H1 (cell line): ENCODE data around the gene TTC5. TPM values are rescaled to one million over a fixed set of nuclear protein-coding genes. Genes with fewer than 3 reads are reported as not detected.
A peak's percentile ranks its signal among the peaks of the same experiment; 100 is the strongest.

Experiments used
- CTCF ChIA-PET: fragments of 300-600 bp; sonication (Branson Sonifier 250); formaldehyde crosslinking; loops from one replicate; lab custom pipeline; 2021; ENCODE audit not compliant: partially characterized antibody; lab: Charles Lee
- POLR2A ChIA-PET: fragments of 300-600 bp; sonication (Branson Sonifier 250); formaldehyde crosslinking; loops from one replicate; lab custom pipeline; 2021; ENCODE audit warnings: inconsistent platforms; ENCODE audit not compliant: partially characterized antibody; lab: Charles Lee
- DNase-seq, 2 experiments: peaks; one replicate each; pipeline versions ENCODE4 v3.0.0 to v3.0.0-alpha.2; 2010 to 2022; ENCODE audit warnings: low spot score in 2 of 2, low read depth in 1 of 2, mixed read lengths in 1 of 2
- FAIRE-seq: peaks from 2 replicates; lab custom pipeline; 2011; peaks lifted over from hg19 to GRCh38; lab: Jason Lieb, UNC
- H2AFZ ChIP-seq: 2 replicates; pipeline ENCODE4 v1.8.1; 2012; ENCODE audit warnings: low read length, inconsistent platforms
- H2AK5ac ChIP-seq: 2 replicates; pipeline ENCODE4 v1.6.1; 2013; ENCODE audit warnings: low read depth, low read length
- H2BK120ac ChIP-seq: replicated peaks from 2 replicates; pipeline ENCODE3; 2013; ENCODE audit warnings: low read depth, low read length, inconsistent platforms
- H2BK12ac ChIP-seq: 2 replicates; pipeline ENCODE4 v1.6.1; 2013; ENCODE audit warnings: low read depth, low read length
- H2BK15ac ChIP-seq: 2 replicates; pipeline ENCODE4 v1.6.1; 2013; ENCODE audit warnings: low read length
- H2BK20ac ChIP-seq: 2 replicates; pipeline ENCODE4 v1.6.1; 2013; ENCODE audit warnings: low read length
- H2BK5ac ChIP-seq: 2 replicates; pipeline ENCODE4 v1.6.1; 2013; ENCODE audit warnings: low read depth, low read length
- H3K14ac ChIP-seq: 2 replicates; pipeline ENCODE4 v1.6.1; 2013; ENCODE audit warnings: inconsistent platforms; ENCODE audit not compliant: insufficient read length
- H3K18ac ChIP-seq: 2 replicates; pipeline ENCODE4 v1.6.1; 2013; ENCODE audit warnings: low read length; ENCODE audit errors: extremely low read depth
- H3K23ac ChIP-seq: 2 replicates; pipeline ENCODE4 v1.6.1; 2013; ENCODE audit warnings: inconsistent platforms; ENCODE audit not compliant: insufficient read length
- H3K23me2 ChIP-seq: 2 replicates; pipeline ENCODE4 v1.6.1; 2013; ENCODE audit warnings: low read depth, low read length
- H3K27ac ChIP-seq: 2 replicates; pipeline ENCODE4 v1.6.1; 2011; ENCODE audit warnings: low read depth, low read length, inconsistent platforms
- H3K27me3 ChIP-seq, 4 experiments: replicated peaks in 1 of 4; 1 replicate in 1 of 4; 2 replicates in 3 of 4; pipeline versions ENCODE4 v1.6.1 to v1.8.1; 2011 to 2013; ENCODE audit warnings: low read length in 3 of 4, mild to moderate bottlenecking in 3 of 4, inconsistent platforms in 2 of 4, mixed read lengths in 2 of 4, moderate library complexity in 1 of 4; ENCODE audit not compliant: control insufficient read depth in 3 of 4, insufficient read depth in 3 of 4; ENCODE audit errors: extremely low read depth in 1 of 4
- H3K36me3 ChIP-seq, 4 experiments: 2 replicates each; pipeline versions ENCODE4 v1.6.1 to v1.8.1; 2011 to 2013; ENCODE audit warnings: mild to moderate bottlenecking in 4 of 4, low read length in 3 of 4, moderate library complexity in 2 of 4, control low read depth in 1 of 4, inconsistent platforms in 1 of 4; ENCODE audit not compliant: insufficient read depth in 4 of 4, control insufficient read depth in 2 of 4
- H3K4ac ChIP-seq: replicated peaks from 2 replicates; pipeline ENCODE3; 2013; ENCODE audit warnings: low read length, low read depth, mixed read lengths, inconsistent platforms; ENCODE audit not compliant: insufficient read length
- H3K4me1 ChIP-seq, 4 experiments: replicated peaks in 1 of 4; 1 replicate in 1 of 4; 2 replicates in 3 of 4; pipeline versions ENCODE4 v1.6.1 to v1.8.1; 2011 to 2013; ENCODE audit warnings: low read length in 3 of 4, inconsistent platforms in 2 of 4, mixed read lengths in 1 of 4; ENCODE audit not compliant: insufficient read depth in 4 of 4, control insufficient read depth in 3 of 4
- H3K4me2 ChIP-seq, 2 experiments: 2 replicates each; pipeline versions ENCODE4 v1.6.1 to v1.8.1; 2011 to 2013; ENCODE audit warnings: low read depth in 2 of 2, low read length in 2 of 2, control low read depth in 1 of 2, inconsistent platforms in 1 of 2, mild to moderate bottlenecking in 1 of 2; ENCODE audit not compliant: insufficient read depth in 1 of 2
- H3K4me3 ChIP-seq, 4 experiments: fragments of 200-600, 300-600 bp in 1 of 4; sonication (generic), shearing (Covaris generic), sonication (Bioruptor Twin) in 1 of 4; 2 replicates each; pipeline versions ENCODE4 v1.5.1 to v1.8.1; 2011 to 2016; ENCODE audit warnings: low read length in 4 of 4, low read depth in 3 of 4, control low read depth in 2 of 4, inconsistent platforms in 2 of 4, mild to moderate bottlenecking in 2 of 4, mixed read lengths in 1 of 4, moderate library complexity in 1 of 4; ENCODE audit not compliant: insufficient read depth in 2 of 4; ENCODE audit errors: extremely low read depth in 1 of 4
- H3K56ac ChIP-seq: replicated peaks from 2 replicates; pipeline ENCODE3; 2013; ENCODE audit warnings: low read depth, mild to moderate bottlenecking, mixed read lengths, low read length, inconsistent platforms; ENCODE audit not compliant: insufficient read length
- H3K79me1 ChIP-seq: 2 replicates; pipeline ENCODE4 v1.6.1; 2013; ENCODE audit warnings: low read depth, low read length, control low read depth
- H3K79me2 ChIP-seq, 2 experiments: 2 replicates each; pipeline versions ENCODE4 v1.6.1 to v1.8.1; 2012 to 2013; ENCODE audit warnings: low read length in 2 of 2, mild to moderate bottlenecking in 2 of 2, inconsistent platforms in 1 of 2; ENCODE audit not compliant: insufficient read depth in 2 of 2, control insufficient read depth in 1 of 2
- H3K9ac ChIP-seq, 4 experiments: replicated peaks in 1 of 4; 1 replicate in 1 of 4; 2 replicates in 3 of 4; pipeline versions ENCODE4 v1.6.1 to v1.8.1; 2011 to 2013; ENCODE audit warnings: low read depth in 3 of 4, low read length in 3 of 4, control low read depth in 2 of 4, mild to moderate bottlenecking in 2 of 4, moderate library complexity in 2 of 4, inconsistent platforms in 1 of 4; ENCODE audit errors: extremely low read depth in 1 of 4
- H3K9me3 ChIP-seq, 2 experiments: 2 replicates each; pipeline versions ENCODE4 v1.6.1 to v1.8.1; 2012 to 2013; ENCODE audit warnings: mild to moderate bottlenecking in 2 of 2, moderate library complexity in 2 of 2, control low read depth in 1 of 2, inconsistent platforms in 1 of 2, low read depth in 1 of 2, low read length in 1 of 2, mixed read lengths in 1 of 2; ENCODE audit not compliant: insufficient read depth in 2 of 2
- H4K20me1 ChIP-seq, 2 experiments: replicated peaks in 1 of 2; 2 replicates each; pipeline versions ENCODE3 to v1.8.1; 2011 to 2013; ENCODE audit warnings: inconsistent platforms in 2 of 2, low read length in 2 of 2, mild to moderate bottlenecking in 1 of 2; ENCODE audit not compliant: insufficient read depth in 2 of 2, control insufficient read depth in 1 of 2
- H4K5ac ChIP-seq: 2 replicates; pipeline ENCODE4 v1.6.1; 2013; ENCODE audit warnings: low read length, low read depth, mixed read lengths, inconsistent platforms; ENCODE audit not compliant: insufficient read length
- H4K8ac ChIP-seq: 2 replicates; pipeline ENCODE4 v1.8.0; 2013; ENCODE audit warnings: mild to moderate bottlenecking, moderate library complexity, low read length, inconsistent platforms; ENCODE audit not compliant: insufficient read depth; ENCODE audit errors: extremely low read depth
- H4K91ac ChIP-seq: replicated peaks from 2 replicates; pipeline ENCODE3; 2013; ENCODE audit warnings: low read length, mixed read lengths, inconsistent platforms; ENCODE audit not compliant: insufficient read length
- ASH2L ChIP-seq: fragments of 200-600, 300-600 bp; sonication (generic); IDR thresholded peaks from one replicate; pipeline ENCODE4 v1.7.1; 2017; ENCODE audit warnings: low read length
- ATF2 ChIP-seq: IDR thresholded peaks from 2 replicates; pipeline ENCODE4 v1.6.1; 2012; ENCODE audit warnings: low read length, inconsistent platforms
- BACH1 ChIP-seq: IDR thresholded peaks from 2 replicates; pipeline ENCODE4 v1.6.1; 2012; ENCODE audit warnings: low read length, improper control_type of control experiment
- CHD2 ChIP-seq: IDR thresholded peaks from 2 replicates; pipeline ENCODE4 v1.6.1; 2012; ENCODE audit warnings: low read length, improper control_type of control experiment
- KDM5A ChIP-seq: fragments of 200-600 bp; IDR thresholded peaks from 2 replicates; pipeline ENCODE4 v1.7.1; 2012; ENCODE audit warnings: mild to moderate bottlenecking, low read length, inconsistent platforms, mixed read lengths
- NANOG ChIP-seq: IDR thresholded peaks from 2 replicates; pipeline ENCODE4 v1.6.1; 2011; ENCODE audit warnings: low read length, low read depth, mild to moderate bottlenecking, inconsistent platforms; ENCODE audit not compliant: insufficient read depth, poor library complexity, severe bottlenecking
- POLR2A ChIP-seq, 2 experiments: IDR thresholded peaks; 1 replicate in 1 of 2; 2 replicates in 1 of 2; pipeline ENCODE4 v1.6.1; 2011; ENCODE audit warnings: low read depth in 2 of 2, low read length in 2 of 2, mild to moderate bottlenecking in 2 of 2; ENCODE audit errors: control extremely low read depth in 1 of 2
- POU5F1 ChIP-seq: IDR thresholded peaks from 2 replicates; pipeline ENCODE4 v1.6.1; 2011; ENCODE audit warnings: low read depth, mild to moderate bottlenecking, low read length, moderate library complexity
- SIN3A ChIP-seq, 2 experiments: IDR thresholded peaks in 1 of 2; conservative IDR thresholded peaks in 1 of 2; 2 replicates each; pipeline ENCODE4 v1.6.1; 2011 to 2012; ENCODE audit warnings: low read length in 2 of 2, improper control_type of control experiment in 1 of 2, low read depth in 1 of 2, mild to moderate bottlenecking in 1 of 2
- SP4 ChIP-seq: IDR thresholded peaks from 2 replicates; pipeline ENCODE4 v1.6.1; 2012; ENCODE audit warnings: low read length, inconsistent platforms
- YY1 ChIP-seq: IDR thresholded peaks from 2 replicates; pipeline ENCODE4 v1.6.1; 2011; ENCODE audit warnings: low read depth, mild to moderate bottlenecking, low read length
- WGBS, 2 experiments: shearing (Covaris generic) in 1 of 2; methylation state at CpG; one replicate each; pipeline versions ENCODE4 v1.1.6 to v1.1.7; 2013 to 2015; ENCODE audit warnings: low lambda C conversion rate in 2 of 2, mixed read lengths in 2 of 2, inconsistent platforms in 1 of 2, low coverage in 1 of 2, missing lambda C conversion rate in 1 of 2; ENCODE audit not compliant: insufficient replicate concordance in 2 of 2, insufficient coverage in 1 of 2, insufficient read length in 1 of 2; ENCODE audit errors: extremely low coverage in 1 of 2, missing lambda C conversion rate in 1 of 2; 5-methylcytosine and 5-hydroxymethylcytosine counted together
- polyA plus RNA-seq, 7 experiments: library from polyadenylated mRNA; depleted of rRNA in 3 of 7; stranded (reverse) in 5 of 7; unstranded in 2 of 7; fragments of >200 nt in 5 of 7; fragments of 200-250 nt in 2 of 7; gene quantifications; 1 replicate in 5 of 7; 2 replicates in 1 of 7; 4 replicates in 1 of 7; pipeline versions ENCODE4 v1.2.1 to v1.2.3, GENCODE V29; 2011 to 2013; ENCODE audit warnings: missing spikeins in 2 of 7, mixed read lengths in 2 of 7
- total RNA-seq: library from RNA; stranded (reverse); fragmentation: NEBNext Ultra II Directional; extraction: Animal tissue kit (Norgen Biotek cat#: 25700); gene quantifications from 2 replicates; pipeline ENCODE4 v1.2.1, GENCODE V29; 2021

TTC5 gene
- total and polyA plus RNA-seq, 2 of the 8 experiments (the other 6 are each of a cell fraction or from before 2014, with no cell fraction given) = 9.1 to 18.0 TPM

DNA sequence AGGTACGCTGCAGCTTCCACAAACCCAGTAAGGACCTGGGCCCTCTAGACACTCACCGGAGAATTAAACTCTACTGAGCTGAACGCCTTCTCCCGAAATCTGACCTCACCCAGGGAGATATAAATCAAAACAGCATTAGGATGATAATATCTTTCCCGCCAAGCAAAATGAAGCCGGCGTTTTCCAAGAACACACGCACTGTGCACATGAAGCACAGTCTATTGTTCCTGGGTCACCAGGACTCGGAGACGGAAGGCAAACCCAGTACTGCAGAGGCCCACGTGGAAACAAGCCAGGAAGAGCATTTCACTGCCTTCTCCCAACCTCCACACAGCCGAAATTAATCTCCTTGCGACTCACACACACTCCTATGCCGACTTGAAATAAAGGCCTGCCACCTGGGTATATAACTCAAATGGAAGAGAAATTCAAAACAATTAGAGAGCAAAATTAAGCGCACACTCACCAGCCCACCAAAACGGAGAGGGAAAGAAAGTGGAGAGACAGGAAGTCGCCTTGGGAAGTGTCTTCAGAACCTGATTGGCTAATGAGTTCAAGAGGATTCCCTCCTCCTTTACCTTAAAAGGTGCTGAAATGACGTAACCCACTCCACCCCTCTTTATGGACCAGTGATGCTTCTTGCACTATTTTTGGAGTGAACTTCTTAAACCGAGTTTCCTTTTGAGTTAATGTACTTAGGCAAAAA lies 27.2 kb upstream of the TTC5 start, which contains the start of gene CCNB1IP1:
TSS of gene CCNB1IP1 (minus strand) at position 492 of the 706 bp plus-strand sequence. CDS start 16,756 bp downstream, outside the sequence.
- ChIA-PET POLR2A (interaction anchor here (0.7 to 10.1 kb wide), 13 partner anchors 9 to 348 kb away, joined by 3 to 215 read pairs (median 4); partner anchors contain the start of genes APEX1, OSGEP, PARP2 and PIP4P1), CTCF (interaction anchor here (0.6 to 1.0 kb wide), 3 partner anchors 7 to 26 kb away, joined by 3 read pairs; no protein-coding TSS in a partner anchor)
- Histone ChIP-seq H3K27me3 (no peaks in the 10 kb centered on the region), H3K56ac (peak within 1 kb of the TSS; percentile 71), H4K5ac (peak within 1 kb of the TSS; percentile 16), H2BK120ac (no peak within 1 kb of the TSS), H3K4me3 (peak within 1 kb of the TSS; percentile 85 to 98 (median 94)), H4K20me1 (peaks cover 1 to 2% of the 10 kb centered on the region in 2 experiments), H2BK20ac (no peak within 1 kb of the TSS), H3K9me3 (no peaks in the 10 kb centered on the region), H3K23me2 (0 out of 2 replicates have a peak, but pooled peaks cover 2% of the 10 kb centered on the region), H3K36me3 (peaks cover 0 to 14% (median 8%) of the 10 kb centered on the region in 4 experiments; a peak in 5 of 8 replicates), H3K9ac (peak within 1 kb of the TSS; percentile 88 to 98 (median 94)), H4K91ac (no peak within 1 kb of the TSS), H2BK5ac (peak within 1 kb of the TSS; percentile 75), H3K27ac (peak within 1 kb of the TSS; percentile 87), H3K4ac (no peak within 1 kb of the TSS), H3K4me2 (peak within 1 kb of the TSS; percentile 61 to 64), H2AFZ (no peak within 1 kb of the TSS), H3K79me1 (no peaks in the 10 kb centered on the region), H3K14ac (no peak within 1 kb of the TSS), H2BK12ac (peak within 1 kb of the TSS; percentile 82), H3K79me2 (peaks cover 23 to 55% of the 10 kb centered on the region in 2 experiments), H4K8ac (peak within 1 kb of the TSS; percentile 81; the same call in 1 of the 2 replicates), H3K23ac (no peak within 1 kb of the TSS), H2BK15ac (no peak within 1 kb of the TSS), H3K4me1 (peaks cover 0 to 3% (median 0%) of the 10 kb centered on the region in 4 experiments; a peak in 3 of 7 replicates), H2AK5ac (peak within 1 kb of the TSS; percentile 76), H3K18ac (peak within 1 kb of the TSS; percentile 81)
- DNase-seq (peak; percentile 13 to 61), FAIRE-seq (peak; percentile 98)
- 1% methylated on average over 19 of the region's 19 CpGs; no CpG with 5 or more reads in 1 of the 2 experiments for WGBS, 2 experiments
- TF ChIP-seq ATF2 (0 out of 2 replicates have a peak, but pooled peaks have one; percentile 50), NANOG (no peak), KDM5A (no peak), POU5F1 (no peak), BACH1 (no peak), SP4 (no peak), SIN3A (conservative IDR thresholded peaks at IDR 0.05 in 1 of 2, IDR thresholded peaks at IDR 0.05 in 1 of 2; ENCODE audit: low read depth in 1 of 2, low read length in 2 of 2) (peak; percentile 45 to 87; a peak in 1 of 4 replicates), ASH2L (peak; percentile 77), POLR2A (IDR thresholded peaks at IDR 0.05; ENCODE audit: control extremely low read depth in 1 of 2, low read depth in 2 of 2, low read length in 2 of 2) (peak; percentile 81 to 99), CHD2 (no peak), YY1 (no peak)
